ENCODE results near the gene KCNJ14.
A peak's percentile ranks its signal among the peaks of the same experiment; 100 is the strongest.
"Not testable (repeated sequence)": the region's sequence is repeated elsewhere in the genome, so short reads cannot be mapped to it uniquely, and the experiment has no call there.

The KCNJ14 gene

DNA sequence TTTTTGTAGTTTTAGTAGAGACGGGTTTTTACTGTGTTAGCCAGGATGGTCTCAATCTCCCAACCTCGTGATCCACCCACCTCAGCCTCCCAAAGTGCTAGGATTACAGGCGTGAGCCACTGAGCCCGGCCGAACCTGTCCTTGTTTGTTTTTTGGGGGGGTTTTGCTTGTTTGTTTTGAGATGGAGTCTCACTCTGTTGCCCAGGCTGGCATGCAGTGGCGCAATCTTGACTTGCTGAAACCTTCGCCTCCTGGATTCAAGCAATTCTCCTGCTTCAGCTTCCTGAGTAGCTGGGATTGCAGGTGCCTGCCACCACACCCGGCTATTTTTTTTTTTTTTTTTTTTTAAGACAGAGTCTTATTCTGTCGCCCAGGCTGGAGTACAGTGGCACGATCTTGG is 31.3 kb downstream of the KCNJ14 start:
- H3K36me3 ChIP-seq (ENCODE audit: control insufficient read depth in 4 of 4, insufficient read depth in 4 of 4, low read length in 3 of 4); H3K4me3 ChIP-seq (ENCODE audit: control insufficient read depth in 1 of 7, extremely low read depth in 1 of 7, insufficient read depth in 4 of 7, low read depth in 2 of 7, low read length in 6 of 7); POLR2A ChIA-PET; H3K27me3 ChIP-seq (replicated peaks in 2 of 5; ENCODE audit: control insufficient read depth in 4 of 5, insufficient read depth in 5 of 5, low read length in 4 of 5); DNase-seq; H3K27ac ChIP-seq (ENCODE audit: insufficient read depth in 1 of 2, low read depth in 1 of 2, low read length in 2 of 2, poor library complexity in 1 of 2, severe bottlenecking in 2 of 2); H3K9me3 ChIP-seq (ENCODE audit: control extremely low read depth in 1 of 5, control insufficient read depth in 4 of 5, insufficient read depth in 2 of 5, low read depth in 1 of 5, low read length in 4 of 5): not testable (repeated sequence)
- 100% methylated on average over 5 of the region's 10 CpGs for WGBS (ENCODE audit: insufficient coverage)
- CTCF ChIA-PET, result interaction anchor here (1.2 to 7.5 kb wide), 3 partner anchors 58 to 122 kb away, joined by 4 to 98 read pairs (median 4); no protein-coding TSS in a partner anchor
- peaks cover 0 to 24% (median 16%) of the 10 kb centered on the region in 4 experiments for H3K4me1 ChIP-seq (ENCODE audit: control extremely low read depth in 1 of 4, control insufficient read depth in 4 of 4, insufficient read depth in 4 of 4, low read length in 3 of 4)

DNA sequence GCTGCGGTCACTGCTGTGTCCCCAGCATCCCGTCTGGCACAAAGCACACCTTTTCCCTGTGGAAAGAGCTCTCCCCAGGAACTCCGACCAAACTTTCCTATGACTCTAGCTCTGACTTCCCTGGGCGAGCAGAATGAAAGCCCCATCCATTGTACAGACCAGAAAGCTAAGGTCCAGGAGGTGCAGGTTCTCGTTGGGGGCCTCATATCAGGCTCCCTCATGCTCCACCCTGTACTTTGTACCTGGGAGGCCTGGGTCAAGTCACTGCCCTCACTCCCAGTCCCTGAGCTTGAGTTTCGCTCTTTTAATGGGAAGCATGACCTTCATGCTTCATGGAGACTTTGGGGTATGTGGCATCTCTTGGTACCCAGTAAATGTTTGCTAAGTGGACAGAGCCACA is 32.2 kb downstream of the KCNJ14 start:
- no peak for DNase-seq
- POLR2A ChIA-PET, result no interaction called here
- Histone ChIP-seq H3K4me3 (ENCODE audit: control insufficient read depth in 1 of 7, extremely low read depth in 1 of 7, insufficient read depth in 4 of 7, low read depth in 2 of 7, low read length in 6 of 7) (no peak overlapping the region), H3K27ac (ENCODE audit: insufficient read depth in 1 of 2, low read depth in 1 of 2, low read length in 2 of 2, poor library complexity in 1 of 2, severe bottlenecking in 2 of 2) (no peak overlapping the region), H3K36me3 (ENCODE audit: control insufficient read depth in 4 of 4, insufficient read depth in 4 of 4, low read length in 3 of 4) (no peaks in the 10 kb centered on the region), H3K9me3 (ENCODE audit: control extremely low read depth in 1 of 5, control insufficient read depth in 4 of 5, insufficient read depth in 2 of 5, low read depth in 1 of 5, low read length in 4 of 5) (no peaks in the 10 kb centered on the region), H3K4me1 (ENCODE audit: control extremely low read depth in 1 of 4, control insufficient read depth in 4 of 4, insufficient read depth in 4 of 4, low read length in 3 of 4) (peaks cover 0 to 26% (median 20%) of the 10 kb centered on the region in 4 experiments), H3K27me3 (replicated peaks in 2 of 5; ENCODE audit: control insufficient read depth in 4 of 5, insufficient read depth in 5 of 5, low read length in 4 of 5) (peaks cover 0 to 13% (median 0%) of the 10 kb centered on the region in 5 experiments)
- CTCF ChIA-PET, result interaction anchor here (0.8 to 7.5 kb wide), 8 partner anchors 9 to 158 kb away, joined by 3 to 98 read pairs (median 4); partner anchors contain the start of gene CA11
- 96% methylated on average over 6 of the region's 6 CpGs for WGBS (ENCODE audit: insufficient coverage)

DNA sequence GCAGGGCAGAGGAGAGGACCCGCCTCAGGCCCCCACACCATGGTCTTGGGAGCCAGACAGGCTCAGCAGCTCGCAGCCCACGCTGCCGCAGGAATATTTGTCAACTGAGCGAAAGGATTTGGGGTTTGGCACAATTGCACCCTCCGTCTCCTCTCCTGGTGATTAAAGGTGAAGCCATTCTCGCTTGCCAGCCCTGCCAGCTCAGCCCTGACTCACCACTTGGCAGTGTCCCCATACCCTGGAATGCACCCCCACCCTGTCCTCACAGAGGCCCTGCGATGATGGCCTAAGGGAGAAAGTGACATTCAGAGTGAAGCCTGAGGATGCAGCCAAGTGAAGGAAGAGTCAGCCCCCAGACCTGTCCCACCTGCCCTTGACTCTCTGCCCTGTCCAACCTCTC is 32.6 kb downstream of the KCNJ14 start:
- Histone ChIP-seq H3K9me3 (ENCODE audit: control extremely low read depth in 1 of 5, control insufficient read depth in 4 of 5, insufficient read depth in 2 of 5, low read depth in 1 of 5, low read length in 4 of 5) (no peaks in the 10 kb centered on the region), H3K27ac (ENCODE audit: insufficient read depth in 1 of 2, low read depth in 1 of 2, low read length in 2 of 2, poor library complexity in 1 of 2, severe bottlenecking in 2 of 2) (no peak overlapping the region), H3K36me3 (ENCODE audit: control insufficient read depth in 4 of 4, insufficient read depth in 4 of 4, low read length in 3 of 4) (no peaks in the 10 kb centered on the region), H3K27me3 (replicated peaks in 2 of 5; ENCODE audit: control insufficient read depth in 4 of 5, insufficient read depth in 5 of 5, low read length in 4 of 5) (peaks cover 0 to 14% (median 0%) of the 10 kb centered on the region in 5 experiments), H3K4me3 (ENCODE audit: control insufficient read depth in 1 of 7, extremely low read depth in 1 of 7, insufficient read depth in 4 of 7, low read depth in 2 of 7, low read length in 6 of 7) (no peak overlapping the region), H3K4me1 (ENCODE audit: control extremely low read depth in 1 of 4, control insufficient read depth in 4 of 4, insufficient read depth in 4 of 4, low read length in 3 of 4) (peaks cover 0 to 30% (median 23%) of the 10 kb centered on the region in 4 experiments)
- ChIA-PET POLR2A (no interaction called here), CTCF (interaction anchor here (0.8 to 7.5 kb wide), 9 partner anchors 8 to 158 kb away, joined by 3 to 98 read pairs (median 4); partner anchors contain the start of gene CA11)
- no peak for DNase-seq
- WGBS (ENCODE audit: insufficient coverage), result 93% methylated on average over 5 of the region's 8 CpGs

DNA sequence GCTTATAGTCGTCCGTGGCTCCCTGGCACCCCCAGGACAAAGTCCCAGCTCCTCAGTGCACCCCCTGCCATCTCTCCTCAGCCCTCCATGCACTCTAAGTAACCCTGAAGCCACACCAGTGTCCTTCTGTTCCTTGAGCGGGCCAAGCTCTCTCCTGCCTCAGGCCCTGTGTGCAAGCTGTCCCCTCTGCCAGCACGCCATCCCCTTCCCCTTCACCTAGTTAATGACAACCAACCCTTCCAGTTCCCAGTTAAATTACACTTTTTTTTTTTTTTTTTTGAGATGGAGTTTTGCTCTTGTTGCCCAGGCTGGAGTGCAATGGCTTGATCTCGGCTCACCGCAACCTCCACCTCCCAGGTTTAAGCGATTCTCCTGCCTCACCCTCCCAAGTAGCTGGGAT is 33.1 kb downstream of the KCNJ14 start:
- WGBS (ENCODE audit: insufficient coverage), result 100% methylated on average over 6 of the region's 7 CpGs
- Histone ChIP-seq H3K4me1 (ENCODE audit: control extremely low read depth in 1 of 4, control insufficient read depth in 4 of 4, insufficient read depth in 4 of 4, low read length in 3 of 4) (peaks cover 0 to 30% (median 24%) of the 10 kb centered on the region in 4 experiments), H3K27me3 (replicated peaks in 2 of 5; ENCODE audit: control insufficient read depth in 4 of 5, insufficient read depth in 5 of 5, low read length in 4 of 5) (peaks cover 0 to 14% (median 0%) of the 10 kb centered on the region in 5 experiments)
- DNase-seq; H3K27ac ChIP-seq (ENCODE audit: insufficient read depth in 1 of 2, low read depth in 1 of 2, low read length in 2 of 2, poor library complexity in 1 of 2, severe bottlenecking in 2 of 2); H3K4me3 ChIP-seq (ENCODE audit: control insufficient read depth in 1 of 7, extremely low read depth in 1 of 7, insufficient read depth in 4 of 7, low read depth in 2 of 7, low read length in 6 of 7); H3K9me3 ChIP-seq (ENCODE audit: control extremely low read depth in 1 of 5, control insufficient read depth in 4 of 5, insufficient read depth in 2 of 5, low read depth in 1 of 5, low read length in 4 of 5); POLR2A ChIA-PET; H3K36me3 ChIP-seq (ENCODE audit: control insufficient read depth in 4 of 4, insufficient read depth in 4 of 4, low read length in 3 of 4): not testable (repeated sequence)
- CTCF ChIA-PET, result interaction anchor here (0.6 to 7.5 kb wide), 7 partner anchors 9 to 221 kb away, joined by 3 to 98 read pairs (median 4); no protein-coding TSS in a partner anchor

DNA sequence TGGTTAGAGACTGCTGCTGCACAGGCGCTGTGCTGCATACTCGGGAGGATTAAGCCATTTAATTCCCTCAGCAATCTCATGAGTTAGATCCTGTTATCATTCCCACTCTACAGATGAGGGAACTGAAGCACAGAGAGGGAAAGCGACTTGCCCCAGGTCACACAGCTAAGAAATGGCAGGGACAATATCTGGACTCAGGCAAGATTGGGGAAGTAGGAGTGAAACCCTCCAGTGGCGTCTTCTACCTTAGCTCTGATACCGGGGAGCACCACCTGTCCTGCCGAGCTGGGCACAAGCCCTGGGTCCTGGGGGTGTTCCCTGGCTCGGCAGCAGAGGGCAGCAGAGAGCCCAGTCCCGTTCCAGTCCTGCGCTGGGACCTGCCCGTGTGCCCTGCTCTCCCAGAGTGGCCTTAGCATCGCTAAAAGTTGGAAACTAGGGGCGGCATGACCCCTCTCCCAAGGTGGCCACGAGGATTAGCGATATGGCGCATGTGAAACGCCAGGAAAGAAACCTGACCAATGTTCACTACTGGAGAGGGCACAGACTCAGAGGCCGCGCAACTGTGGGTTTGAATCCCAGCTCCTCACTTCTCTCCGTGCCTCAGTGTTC is 34.3 kb downstream of the KCNJ14 start:
- peaks cover 0 to 19% (median 3%) of the 10 kb centered on the region in 5 experiments for H3K27me3 ChIP-seq (replicated peaks in 2 of 5; ENCODE audit: control insufficient read depth in 4 of 5, insufficient read depth in 5 of 5, low read length in 4 of 5)
- 15% methylated on average over 17 of the region's 19 CpGs for whole genome bisulfite sequencing (ENCODE audit: insufficient coverage)
- POLR2A ChIA-PET, result interaction anchor here (0.7 kb wide), 1 partner anchor 12 kb away, joined by 4 read pairs; no protein-coding TSS in a partner anchor
- H3K27ac ChIP-seq (ENCODE audit: insufficient read depth in 1 of 2, low read depth in 1 of 2, low read length in 2 of 2, poor library complexity in 1 of 2, severe bottlenecking in 2 of 2), result no peak overlapping the region
- H3K9me3 ChIP-seq (ENCODE audit: control extremely low read depth in 1 of 5, control insufficient read depth in 4 of 5, insufficient read depth in 2 of 5, low read depth in 1 of 5, low read length in 4 of 5), result no peaks in the 10 kb centered on the region
- CTCF ChIA-PET, result interaction anchor here (0.6 to 7.5 kb wide), 20 partner anchors 8 to 223 kb away, joined by 3 to 98 read pairs (median 4); partner anchors contain the start of gene TMEM143
- no peak overlapping the region for H3K4me3 ChIP-seq (ENCODE audit: control insufficient read depth in 1 of 7, extremely low read depth in 1 of 7, insufficient read depth in 4 of 7, low read depth in 2 of 7, low read length in 6 of 7)
- DNase-seq, result peak; percentile 58 to 74 (median 69)
- no peaks in the 10 kb centered on the region for H3K36me3 ChIP-seq (ENCODE audit: control insufficient read depth in 4 of 4, insufficient read depth in 4 of 4, low read length in 3 of 4)
- H3K4me1 ChIP-seq (ENCODE audit: control extremely low read depth in 1 of 4, control insufficient read depth in 4 of 4, insufficient read depth in 4 of 4, low read length in 3 of 4), result peaks cover 0 to 37% (median 27%) of the 10 kb centered on the region in 4 experiments

DNA sequence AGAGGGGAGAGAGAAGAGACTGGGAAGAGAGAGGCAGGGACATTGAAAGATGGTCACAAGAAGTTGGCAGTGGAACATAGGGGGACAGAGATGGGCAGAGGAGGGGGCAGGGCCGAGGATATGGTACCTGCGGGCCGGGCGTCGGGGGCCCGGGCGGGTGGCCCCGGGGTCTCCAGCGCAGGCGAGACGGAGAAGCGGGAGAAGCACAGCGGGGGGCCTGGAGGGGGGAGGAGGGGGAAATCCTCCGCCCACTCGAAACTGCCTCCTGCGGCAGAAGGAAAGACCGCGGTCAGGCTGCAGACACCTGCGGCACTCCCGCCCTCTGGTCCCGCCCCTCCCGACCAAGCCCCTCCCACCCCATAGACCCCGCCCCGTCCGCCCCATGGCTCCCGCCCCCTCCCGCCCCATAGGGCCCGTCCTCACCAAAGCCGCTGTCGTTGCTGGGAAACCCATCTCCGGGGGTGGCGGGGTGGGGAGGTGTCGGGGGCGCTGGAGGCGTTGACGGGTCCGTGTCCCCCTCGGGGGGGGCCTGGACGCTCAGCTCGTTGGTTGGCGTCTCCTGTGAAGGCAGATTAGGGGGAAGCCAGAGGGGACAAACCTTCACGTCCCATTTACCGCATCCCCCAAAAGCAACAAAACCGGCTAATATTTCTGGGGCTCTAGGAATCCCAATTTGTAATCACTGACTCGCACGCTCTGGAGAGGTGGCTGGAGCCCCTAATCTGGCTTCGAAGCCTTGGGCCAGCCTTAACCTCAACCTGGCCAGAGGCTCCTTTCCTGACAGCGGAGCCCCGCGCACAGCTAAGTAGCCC is 35.8 kb downstream of the KCNJ14 start:
- Histone ChIP-seq H3K4me3 (ENCODE audit: control insufficient read depth in 1 of 7, extremely low read depth in 1 of 7, insufficient read depth in 4 of 7, low read depth in 2 of 7, low read length in 6 of 7) (peak overlapping the region in 4 of 7 experiments; percentile 23 to 61 (median 50)), H3K9me3 (ENCODE audit: control extremely low read depth in 1 of 5, control insufficient read depth in 4 of 5, insufficient read depth in 2 of 5, low read depth in 1 of 5, low read length in 4 of 5) (no peaks in the 10 kb centered on the region), H3K27me3 (replicated peaks in 2 of 5; ENCODE audit: control insufficient read depth in 4 of 5, insufficient read depth in 5 of 5, low read length in 4 of 5) (peaks cover 0 to 21% (median 3%) of the 10 kb centered on the region in 5 experiments), H3K4me1 (ENCODE audit: control extremely low read depth in 1 of 4, control insufficient read depth in 4 of 4, insufficient read depth in 4 of 4, low read length in 3 of 4) (peaks cover 0 to 45% (median 36%) of the 10 kb centered on the region in 4 experiments), H3K27ac (ENCODE audit: insufficient read depth in 1 of 2, low read depth in 1 of 2, low read length in 2 of 2, poor library complexity in 1 of 2, severe bottlenecking in 2 of 2) (no peak overlapping the region), H3K36me3 (ENCODE audit: control insufficient read depth in 4 of 4, insufficient read depth in 4 of 4, low read length in 3 of 4) (no peaks in the 10 kb centered on the region)
- WGBS (ENCODE audit: insufficient coverage), result 5% methylated on average over 29 of the region's 50 CpGs
- DNase-seq, result peak; percentile 60 to 80 (median 79)
- CTCF ChIA-PET, result interaction anchor here (0.6 to 7.5 kb wide), 5 partner anchors 11 to 605 kb away, joined by 3 to 98 read pairs (median 5); partner anchors contain the start of gene SULT2A1
- POLR2A ChIA-PET, result no interaction called here
